ENCODE data around the gene SLC4A1. TPM values are rescaled to one million over a fixed set of nuclear protein-coding genes. Genes with fewer than 3 reads are reported as not detected.
A peak's percentile ranks its signal among the peaks of the same experiment; 100 is the strongest.

SLC4A1 gene
- total and polyA plus RNA-seq, 10 donors: 0.04 to 315 (median 10.3) TPM

- no peaks in the 10 kb centered on the region for H3K27me3 ChIP-seq (replicated peaks in 1 of 7)
- no peak overlapping the region for H3K4me3 ChIP-seq
- no peak overlapping the region for H3K27ac ChIP-seq
- intact Hi-C loops (cut with DNase I; ENCODE audit: low total_unique reads): no loop called here
- H3K4me1 ChIP-seq: peaks cover 0 to 29% (median 13%) of the 10 kb centered on the region in 6 donors
- no peak for DNase-seq
- no peaks in the 10 kb centered on the region for H3K9me3 ChIP-seq
- 41 to 72% (median 55%) methylated on average over 5 of the region's 5 CpGs for WGBS, 5 donors
- H3K36me3 ChIP-seq: no peaks in the 10 kb centered on the region
- TF ChIP-seq, protein P1, sequence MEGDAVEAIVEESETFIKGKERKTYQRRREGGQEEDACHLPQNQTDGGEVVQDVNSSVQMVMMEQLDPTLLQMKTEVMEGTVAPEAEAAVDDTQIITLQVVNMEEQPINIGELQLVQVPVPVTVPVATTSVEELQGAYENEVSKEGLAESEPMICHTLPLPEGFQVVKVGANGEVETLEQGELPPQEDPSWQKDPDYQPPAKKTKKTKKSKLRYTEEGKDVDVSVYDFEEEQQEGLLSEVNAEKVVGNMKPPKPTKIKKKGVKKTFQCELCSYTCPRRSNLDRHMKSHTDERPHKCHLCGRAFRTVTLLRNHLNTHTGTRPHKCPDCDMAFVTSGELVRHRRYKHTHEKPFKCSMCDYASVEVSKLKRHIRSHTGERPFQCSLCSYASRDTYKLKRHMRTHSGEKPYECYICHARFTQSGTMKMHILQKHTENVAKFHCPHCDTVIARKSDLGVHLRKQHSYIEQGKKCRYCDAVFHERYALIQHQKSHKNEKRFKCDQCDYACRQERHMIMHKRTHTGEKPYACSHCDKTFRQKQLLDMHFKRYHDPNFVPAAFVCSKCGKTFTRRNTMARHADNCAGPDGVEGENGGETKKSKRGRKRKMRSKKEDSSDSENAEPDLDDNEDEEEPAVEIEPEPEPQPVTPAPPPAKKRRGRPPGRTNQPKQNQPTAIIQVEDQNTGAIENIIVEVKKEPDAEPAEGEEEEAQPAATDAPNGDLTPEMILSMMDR (IDR thresholded peaks at IDR 0.05 in 8 of 11, conservative IDR thresholded peaks at IDR 0.05 in 3 of 11): no peak
- TF ChIP-seq POLR2AphosphoS5 (IDR thresholded peaks at IDR 0.05) (no peak), POLR2A (IDR thresholded peaks at IDR 0.05) (no peak)
Observed at GRCh38 chr17:44236444-44236991, 31.4 kb downstream of the SLC4A1 start.

- DNase-seq: no peak
- H3K27ac ChIP-seq: peak overlapping the region in 2 of 8 donors; percentile 32 to 64
- TF ChIP-seq, protein P1 (IDR thresholded peaks at IDR 0.05 in 8 of 11, conservative IDR thresholded peaks at IDR 0.05 in 3 of 11): no peak
- no peak for TF ChIP-seq POLR2A (IDR thresholded peaks at IDR 0.05)
- no peak for TF ChIP-seq POLR2AphosphoS5 (IDR thresholded peaks at IDR 0.05)
- intact Hi-C loops (cut with DNase I; ENCODE audit: low total_unique reads): no loop called here
- no peaks in the 10 kb centered on the region for H3K36me3 ChIP-seq
- H3K4me3 ChIP-seq: no peak overlapping the region
- peaks cover 0 to 29% (median 13%) of the 10 kb centered on the region in 6 donors for H3K4me1 ChIP-seq
- no peaks in the 10 kb centered on the region for H3K9me3 ChIP-seq
- WGBS, 5 donors: 77 to 91% (median 88%) methylated on average over 5 of the region's 5 CpGs
- H3K27me3 ChIP-seq (replicated peaks in 1 of 7): no peaks in the 10 kb centered on the region
Observed at GRCh38 chr17:44235583-44235936, 32.4 kb downstream of the SLC4A1 start.

DNA sequence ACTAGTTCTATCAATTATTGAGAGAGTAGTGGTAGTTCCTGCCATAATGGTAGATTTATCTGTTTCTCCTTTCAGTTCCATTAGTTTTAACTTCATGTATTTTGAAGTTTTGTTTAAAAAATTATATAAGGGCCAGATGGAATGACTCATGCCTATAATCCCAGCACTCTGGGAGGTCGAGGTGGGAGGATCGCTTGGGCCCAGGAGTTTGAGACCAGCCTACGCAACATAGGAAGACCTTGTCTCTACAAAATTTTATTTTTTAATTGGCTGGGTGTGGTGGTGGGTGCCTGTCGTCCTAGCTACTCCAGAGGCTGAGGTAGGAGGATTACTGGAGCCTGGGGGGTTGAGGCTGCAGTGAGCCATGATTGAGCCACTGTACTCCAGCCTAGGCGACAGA lies 34.4 kb downstream of the SLC4A1 start:
- no peak for TF ChIP-seq POLR2AphosphoS5 (IDR thresholded peaks at IDR 0.05)
- TF ChIP-seq, protein P1 (IDR thresholded peaks at IDR 0.05 in 8 of 11, conservative IDR thresholded peaks at IDR 0.05 in 3 of 11): no peak
- no peak for TF ChIP-seq POLR2A (IDR thresholded peaks at IDR 0.05)
- intact Hi-C loops (cut with DNase I; ENCODE audit: low total_unique reads): no loop called here
- WGBS, 5 donors: 77 to 87% (median 84%) methylated on average over 5 of the region's 5 CpGs
- peaks cover 0 to 29% (median 13%) of the 10 kb centered on the region in 6 donors for H3K4me1 ChIP-seq
- no peaks in the 10 kb centered on the region for H3K27me3 ChIP-seq (replicated peaks in 1 of 7)
- no peak overlapping the region for H3K27ac ChIP-seq
- no peak for DNase-seq
- no peaks in the 10 kb centered on the region for H3K36me3 ChIP-seq
- H3K9me3 ChIP-seq: no peaks in the 10 kb centered on the region
- H3K4me3 ChIP-seq: no peak overlapping the region

- TF ChIP-seq, protein P1 (IDR thresholded peaks at IDR 0.05 in 8 of 11, conservative IDR thresholded peaks at IDR 0.05 in 3 of 11): no peak
- TF ChIP-seq POLR2A (IDR thresholded peaks at IDR 0.05) (no peak), POLR2AphosphoS5 (IDR thresholded peaks at IDR 0.05) (no peak)
- peaks cover 0 to 29% (median 13%) of the 10 kb centered on the region in 6 donors for H3K4me1 ChIP-seq
- intact Hi-C loops (cut with DNase I; ENCODE audit: low total_unique reads): no loop called here
- no peak for DNase-seq
- H3K36me3 ChIP-seq: no peaks in the 10 kb centered on the region
- H3K9me3 ChIP-seq: no peaks in the 10 kb centered on the region
- no peak overlapping the region for H3K4me3 ChIP-seq
- 90 to 96% (median 93%) methylated on average over 7 of the region's 7 CpGs for WGBS, 5 donors
- H3K27me3 ChIP-seq (replicated peaks in 1 of 7): no peaks in the 10 kb centered on the region
- H3K27ac ChIP-seq: no peak overlapping the region
Observed at GRCh38 chr17:44232061-44232460, 35.9 kb downstream of the SLC4A1 start.

Measured in spleen (tissue), 11 donors.